ENCODE measurements around the gene PROSER3.

- TF ChIP-seq, protein P1, sequence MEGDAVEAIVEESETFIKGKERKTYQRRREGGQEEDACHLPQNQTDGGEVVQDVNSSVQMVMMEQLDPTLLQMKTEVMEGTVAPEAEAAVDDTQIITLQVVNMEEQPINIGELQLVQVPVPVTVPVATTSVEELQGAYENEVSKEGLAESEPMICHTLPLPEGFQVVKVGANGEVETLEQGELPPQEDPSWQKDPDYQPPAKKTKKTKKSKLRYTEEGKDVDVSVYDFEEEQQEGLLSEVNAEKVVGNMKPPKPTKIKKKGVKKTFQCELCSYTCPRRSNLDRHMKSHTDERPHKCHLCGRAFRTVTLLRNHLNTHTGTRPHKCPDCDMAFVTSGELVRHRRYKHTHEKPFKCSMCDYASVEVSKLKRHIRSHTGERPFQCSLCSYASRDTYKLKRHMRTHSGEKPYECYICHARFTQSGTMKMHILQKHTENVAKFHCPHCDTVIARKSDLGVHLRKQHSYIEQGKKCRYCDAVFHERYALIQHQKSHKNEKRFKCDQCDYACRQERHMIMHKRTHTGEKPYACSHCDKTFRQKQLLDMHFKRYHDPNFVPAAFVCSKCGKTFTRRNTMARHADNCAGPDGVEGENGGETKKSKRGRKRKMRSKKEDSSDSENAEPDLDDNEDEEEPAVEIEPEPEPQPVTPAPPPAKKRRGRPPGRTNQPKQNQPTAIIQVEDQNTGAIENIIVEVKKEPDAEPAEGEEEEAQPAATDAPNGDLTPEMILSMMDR (optimal IDR thresholded peaks at IDR 0.05 in 1 of 3, IDR thresholded peaks at IDR 0.05 in 1 of 3, conservative IDR thresholded peaks at IDR 0.05 in 1 of 3; ENCODE audit: extremely low read depth in 1 of 3, insufficient read depth in 2 of 3, low read length in 3 of 3): no peak
- TF ChIP-seq EZH2 (IDR thresholded peaks at IDR 0.05; ENCODE audit: low read length): no peak
Observed at GRCh38 chr19:35745328-35746086, 12.5 kb upstream of the PROSER3 start, which contains the start of the genes PSENEN and U2AF1L4.

Measured in keratinocyte (primary cell).